ENCODE measurements around the gene MECR.
"Not testable (repeated sequence)": the region's sequence is repeated elsewhere in the genome, so short reads cannot be mapped to it uniquely, and the experiment has no call there.

Gene MECR

GRCh38 chr1:29235955-29236711 lies 5.4 kb upstream of the MECR start, which contains the start of gene PTPRU:
Gene PTPRU (plus strand): TSS chr1:29236522. CDS start chr1:29236645, 123 bp downstream.
- peak; percentile 66 for DNase-seq

- not testable (repeated sequence) for DNase-seq
Observed at GRCh38 chr1:29234881-29235280, 4.1 kb upstream of the MECR start.

GRCh38 chr1:29234471-29234870 lies 3.7 kb upstream of the MECR start:
- DNase-seq, result no peak

- DNase-seq, result no peak
Observed at GRCh38 chr1:29233693-29234092, 3.0 kb upstream of the MECR start.

- DNase-seq, result no peak
Observed at GRCh38 chr1:29232387-29232786, 1.7 kb upstream of the MECR start.

GRCh38 chr1:29230204-29230552 lies 556 bp downstream of the MECR start:
- no peak for DNase-seq

- no peak for DNase-seq
Observed at GRCh38 chr1:29227511-29227910, 3.2 kb downstream of the MECR start.

- no peak for DNase-seq
Observed at GRCh38 chr1:29225361-29225760, 5.4 kb downstream of the MECR start.

- DNase-seq, result no peak
Observed at GRCh38 chr1:29224356-29224837, 6.3 kb downstream of the MECR start.

- DNase-seq, result no peak
Observed at GRCh38 chr1:29223521-29223920, 7.2 kb downstream of the MECR start.

GRCh38 chr1:29222686-29223085 lies 8.0 kb downstream of the MECR start:
- DNase-seq, result no peak

GRCh38 chr1:29222260-29222659 lies 8.5 kb downstream of the MECR start:
- not testable (repeated sequence) for DNase-seq

GRCh38 chr1:29221296-29221695 lies 9.4 kb downstream of the MECR start:
- DNase-seq, result no peak

- no peak for DNase-seq
Observed at GRCh38 chr1:29218223-29218622, 12.5 kb downstream of the MECR start.

GRCh38 chr1:29217633-29218032 lies 13.1 kb downstream of the MECR start:
- no peak for DNase-seq

GRCh38 chr1:29213055-29213454 lies 17.7 kb downstream of the MECR start:
- DNase-seq, result no peak

GRCh38 chr1:29211086-29212030 lies 19.4 kb downstream of the MECR start:
- DNase-seq, result no peak

- DNase-seq, result no peak
Observed at GRCh38 chr1:29210278-29211085, 20.3 kb downstream of the MECR start.

GRCh38 chr1:29209173-29209572 lies 21.6 kb downstream of the MECR start:
- no peak for DNase-seq

GRCh38 chr1:29208442-29208841 lies 22.3 kb downstream of the MECR start:
- no peak for DNase-seq

- DNase-seq, result peak; percentile 85
Observed at GRCh38 chr1:29202584-29203340, 28.0 kb downstream of the MECR start.

GRCh38 chr1:29202053-29202452 lies 28.7 kb downstream of the MECR start:
- DNase-seq, result no peak
